CD14-positive monocyte (primary cell): ENCODE data around the gene IPO9. TPM values are rescaled to one million over a fixed set of nuclear protein-coding genes. Genes with fewer than 3 reads are reported as not detected.

ENCODE experiments used
- DNase-seq, 3 donors: peaks; one replicate each; pipeline ENCODE4 v3.0.0-alpha.2; 2011 to 2022
- H2AFZ ChIP-seq: 2 replicates; pipeline ENCODE4 v1.6.0; 2012; ENCODE audit warnings: mild to moderate bottlenecking, low read depth, low read length, inconsistent platforms; ENCODE audit not compliant: insufficient read depth, poor library complexity, severe bottlenecking
- H3K27ac ChIP-seq, 2 donors: 1 replicate in 1 of 2; 2 replicates in 1 of 2; pipeline ENCODE4 v1.5.1; 2012 to 2013; ENCODE audit warnings: low read length in 2 of 2, control low read depth in 1 of 2, inconsistent platforms in 1 of 2, low read depth in 1 of 2, mild to moderate bottlenecking in 1 of 2
- H3K27me3 ChIP-seq, 2 donors: one replicate each; pipeline versions ENCODE4 v1.6.0 to v1.6.1; 2011 to 2013; ENCODE audit warnings: low read length in 2 of 2; ENCODE audit not compliant: control insufficient read depth in 2 of 2, insufficient read depth in 2 of 2
- H3K36me3 ChIP-seq, 2 donors: replicated peaks in 1 of 2; 1 replicate in 1 of 2; 2 replicates in 1 of 2; pipeline versions ENCODE4 v1.5.1 to v1.6.1; 2012 to 2013; ENCODE audit warnings: low read length in 2 of 2, control low read depth in 1 of 2, inconsistent platforms in 1 of 2, mild to moderate bottlenecking in 1 of 2; ENCODE audit not compliant: insufficient read depth in 2 of 2, control insufficient read depth in 1 of 2
- H3K4me1 ChIP-seq, 2 donors: 1 replicate in 1 of 2; 2 replicates in 1 of 2; pipeline versions ENCODE4 v1.5.1 to v1.6.1; 2012 to 2013; ENCODE audit warnings: low read length in 2 of 2, control low read depth in 1 of 2, inconsistent platforms in 1 of 2, mild to moderate bottlenecking in 1 of 2, moderate library complexity in 1 of 2; ENCODE audit not compliant: insufficient read depth in 2 of 2, control insufficient read depth in 1 of 2
- H3K4me2 ChIP-seq: replicated peaks from 2 replicates; pipeline ENCODE3; 2012; ENCODE audit warnings: low read length, moderate library complexity, mild to moderate bottlenecking; ENCODE audit not compliant: poor library complexity, severe bottlenecking; ENCODE audit errors: extremely low read depth
- H3K4me3 ChIP-seq, 3 experiments: fragments of 200-600 bp in 1 of 3; sonication (generic) in 1 of 3; replicated peaks in 1 of 3; 1 replicate in 2 of 3; 2 replicates in 1 of 3; pipeline ENCODE4 v1.5.1; 2011 to 2013; ENCODE audit warnings: low read length in 3 of 3, mild to moderate bottlenecking in 3 of 3, control low read depth in 2 of 3, low read depth in 2 of 3, inconsistent platforms in 1 of 3, moderate library complexity in 1 of 3
- H3K79me2 ChIP-seq: 2 replicates; pipeline ENCODE4 v1.6.0; 2012; ENCODE audit warnings: mild to moderate bottlenecking, control low read depth, inconsistent platforms, low read length, moderate library complexity; ENCODE audit not compliant: insufficient read depth
- H3K9ac ChIP-seq: 2 replicates; pipeline ENCODE4 v1.6.0; 2017; ENCODE audit warnings: low read length, mild to moderate bottlenecking; ENCODE audit not compliant: insufficient read depth, poor library complexity, severe bottlenecking
- H3K9me3 ChIP-seq, 2 donors: replicated peaks in 1 of 2; 1 replicate in 1 of 2; 2 replicates in 1 of 2; pipeline versions ENCODE4 v1.5.1 to v1.6.1; 2012 to 2013; ENCODE audit warnings: low read length in 2 of 2, control low read depth in 1 of 2; ENCODE audit not compliant: control insufficient read depth in 1 of 2, insufficient read depth in 1 of 2
- H4K20me1 ChIP-seq: 2 replicates; pipeline ENCODE4 v1.6.0; 2012; ENCODE audit warnings: mild to moderate bottlenecking, low read length, control low read depth, moderate library complexity; ENCODE audit not compliant: insufficient read depth
- H3K27ac Mint-ChIP-seq, 7 donors: one replicate each; pipeline ENCODE4 v1.8.0; 2020; ENCODE audit warnings: mild to moderate bottlenecking in 7 of 7, mixed read lengths in 7 of 7, moderate library complexity in 6 of 7, inconsistent platforms in 2 of 7
- H3K27me3 Mint-ChIP-seq, 3 donors: one replicate each; pipeline ENCODE4 v1.8.0; 2021 to 2022; ENCODE audit warnings: low read depth in 3 of 3, mild to moderate bottlenecking in 3 of 3, mixed read lengths in 3 of 3, moderate library complexity in 3 of 3, inconsistent platforms in 1 of 3
- H3K36me3 Mint-ChIP-seq, 2 donors: one replicate each; pipeline ENCODE4 v1.8.0; 2020; ENCODE audit warnings: mixed read lengths in 2 of 2, inconsistent platforms in 1 of 2, mild to moderate bottlenecking in 1 of 2
- H3K4me1 Mint-ChIP-seq: one replicate; pipeline ENCODE4 v1.8.0; 2020; ENCODE audit warnings: mild to moderate bottlenecking, mixed read lengths
- H3K4me3 Mint-ChIP-seq, 2 donors: one replicate each; pipeline ENCODE4 v1.8.0; 2020; ENCODE audit warnings: mild to moderate bottlenecking in 2 of 2, mixed read lengths in 2 of 2, moderate library complexity in 1 of 2
- H3K9me3 Mint-ChIP-seq, 7 donors: one replicate each; pipeline ENCODE4 v1.8.0; 2020 to 2022; ENCODE audit warnings: mixed read lengths in 7 of 7, mild to moderate bottlenecking in 6 of 7, moderate library complexity in 6 of 7, inconsistent platforms in 2 of 7
- WGBS: methylation state at CpG from one replicate; pipeline ENCODE4 v1.1.5; 2013; ENCODE audit warnings: missing lambda C conversion rate; ENCODE audit not compliant: insufficient coverage; 5-methylcytosine and 5-hydroxymethylcytosine counted together
- intact Hi-C, 2 donors: fragments of 100-400 bp; cut with micrococcal nuclease; formaldehyde crosslinking; loops; one replicate each; pipeline versions ENCODE4 v1.15.0 to v1.15.1; 2023
- polyA plus RNA-seq, 3 donors: library from polyadenylated mRNA; depleted of rRNA in 1 of 3; unstranded in 2 of 3; stranded (reverse) in 1 of 3; fragments of 300-500 nt in 2 of 3; fragments of >200 nt in 1 of 3; fragmentation: Illumina TruSeq in 2 of 3; gene quantifications; 1 replicate in 2 of 3; 2 replicates in 1 of 3; pipeline ENCODE4 v1.2.3, GENCODE V29; 2012 to 2021
- TF ChIP-seq, protein P1 (sequence below): fragments of 200-600 bp; IDR thresholded peaks from one replicate; pipeline ENCODE4 v1.8.0; 2022; ENCODE audit warnings: antibody characterized with exemption, mild to moderate bottlenecking

Gene IPO9
- polyA plus RNA-seq, 3 donors: 11.3 to 12.6 (median 12.0) TPM

DNA sequence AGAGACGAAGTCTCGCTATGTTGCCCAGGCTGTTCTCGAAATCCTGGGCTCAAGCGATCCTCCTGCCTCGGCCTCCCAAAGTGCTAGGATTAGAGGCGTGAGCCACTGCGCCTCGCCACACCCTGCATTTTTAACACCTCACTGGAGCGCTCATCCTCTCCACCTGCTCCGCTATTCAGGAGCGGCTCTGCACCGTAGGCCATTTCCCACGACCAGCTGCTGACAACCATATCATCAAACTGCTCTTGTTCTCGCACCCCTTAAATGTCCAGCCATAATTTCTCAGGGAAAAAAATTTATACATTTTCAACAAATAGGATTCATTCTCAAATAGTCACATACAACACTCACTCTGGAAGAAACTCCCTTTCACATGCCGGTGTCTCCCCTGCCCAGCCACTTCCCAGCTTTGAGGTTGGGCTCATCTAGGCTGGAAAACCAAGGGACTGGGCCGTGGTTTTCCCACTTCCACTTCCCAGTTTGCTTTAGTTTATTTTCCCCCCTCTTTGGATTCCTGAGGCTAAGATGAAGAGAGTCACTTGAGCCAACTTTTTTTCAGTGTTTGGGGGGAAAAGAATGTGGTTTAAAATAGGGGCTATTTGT, 639 bp upstream of the IPO9 start:
- Mint-ChIP-seq H3K9me3 (peaks cover 0 to 3% (median 0%) of the 10 kb centered on the region in 7 donors), H3K27ac (peak overlapping the region in 1 of 7 donors; percentile 97), H3K36me3 (peaks cover 2 to 6% of the 10 kb centered on the region in 2 donors), H3K4me3 (peak overlapping the region in 1 of 2 donors; percentile 36), H3K27me3 (no peaks in the 10 kb centered on the region), H3K4me1 (peaks cover 37% of the 10 kb centered on the region)
- TF ChIP-seq, protein P1, sequence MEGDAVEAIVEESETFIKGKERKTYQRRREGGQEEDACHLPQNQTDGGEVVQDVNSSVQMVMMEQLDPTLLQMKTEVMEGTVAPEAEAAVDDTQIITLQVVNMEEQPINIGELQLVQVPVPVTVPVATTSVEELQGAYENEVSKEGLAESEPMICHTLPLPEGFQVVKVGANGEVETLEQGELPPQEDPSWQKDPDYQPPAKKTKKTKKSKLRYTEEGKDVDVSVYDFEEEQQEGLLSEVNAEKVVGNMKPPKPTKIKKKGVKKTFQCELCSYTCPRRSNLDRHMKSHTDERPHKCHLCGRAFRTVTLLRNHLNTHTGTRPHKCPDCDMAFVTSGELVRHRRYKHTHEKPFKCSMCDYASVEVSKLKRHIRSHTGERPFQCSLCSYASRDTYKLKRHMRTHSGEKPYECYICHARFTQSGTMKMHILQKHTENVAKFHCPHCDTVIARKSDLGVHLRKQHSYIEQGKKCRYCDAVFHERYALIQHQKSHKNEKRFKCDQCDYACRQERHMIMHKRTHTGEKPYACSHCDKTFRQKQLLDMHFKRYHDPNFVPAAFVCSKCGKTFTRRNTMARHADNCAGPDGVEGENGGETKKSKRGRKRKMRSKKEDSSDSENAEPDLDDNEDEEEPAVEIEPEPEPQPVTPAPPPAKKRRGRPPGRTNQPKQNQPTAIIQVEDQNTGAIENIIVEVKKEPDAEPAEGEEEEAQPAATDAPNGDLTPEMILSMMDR: no peak
- peaks cover 12 to 20% of the 10 kb centered on the region in 2 donors for H3K4me1 ChIP-seq
- peaks cover 26% of the 10 kb centered on the region for H4K20me1 ChIP-seq
- H3K4me2 ChIP-seq: no peak overlapping the region
- 93% methylated on average over 15 of the region's 16 CpGs for WGBS
- H3K9ac ChIP-seq: no peak overlapping the region
- no peaks in the 10 kb centered on the region for H3K36me3 ChIP-seq
- peaks cover 43% of the 10 kb centered on the region for H3K79me2 ChIP-seq
- H3K27ac ChIP-seq: no peak overlapping the region
- no peak for DNase-seq
- no peaks in the 10 kb centered on the region for H3K9me3 ChIP-seq
- H3K27me3 ChIP-seq: no peaks in the 10 kb centered on the region
- intact Hi-C loops: loop anchor here in 1 of 2 donors (5.0 kb wide), 2 partner anchors 54 to 129 kb away; partner anchors contain the start of gene TIMM17A
- no peak overlapping the region for H3K4me3 ChIP-seq
- no peak overlapping the region for H2AFZ ChIP-seq

DNA sequence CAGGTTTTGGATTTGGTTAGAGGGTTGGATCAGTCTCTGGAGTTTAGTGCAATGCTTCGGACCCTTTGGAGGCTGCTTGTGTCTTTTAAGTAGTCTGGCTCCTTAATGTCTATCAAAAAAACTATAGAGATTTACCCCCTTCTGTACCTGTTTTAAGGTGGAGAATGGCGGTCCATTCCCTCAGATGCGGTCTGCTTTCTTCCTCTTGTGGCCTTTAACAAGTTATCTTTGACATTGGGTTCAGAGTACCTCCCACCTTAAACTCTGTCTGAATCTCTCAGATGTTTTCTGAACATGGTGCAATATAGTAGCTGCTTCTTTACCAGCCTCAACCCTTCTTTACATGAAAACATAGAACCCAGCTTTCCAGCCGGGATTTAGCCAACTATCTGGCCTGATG, 2.4 kb downstream of the IPO9 start:
- H3K4me2 ChIP-seq: no peak overlapping the region
- peaks cover 0 to 3% (median 0%) of the 10 kb centered on the region in 7 donors for H3K9me3 Mint-ChIP-seq
- DNase-seq: no peak

More for the DNA sequence above, 2.4 kb downstream of the IPO9 start:
- intact Hi-C loops: no loop called here
- no peaks in the 10 kb centered on the region for H3K27me3 ChIP-seq
- H3K79me2 ChIP-seq: peaks cover 74% of the 10 kb centered on the region
- peaks cover 11 to 20% of the 10 kb centered on the region in 2 donors for H3K36me3 ChIP-seq
- no peak overlapping the region for H3K9ac ChIP-seq
- peaks cover 10 to 21% of the 10 kb centered on the region in 2 donors for H3K36me3 Mint-ChIP-seq
- no peak overlapping the region for H2AFZ ChIP-seq
- H3K4me1 Mint-ChIP-seq: peaks cover 37% of the 10 kb centered on the region
- H4K20me1 ChIP-seq: peaks cover 52% of the 10 kb centered on the region
- H3K4me1 ChIP-seq: peaks cover 12 to 20% of the 10 kb centered on the region in 2 donors
- no peaks in the 10 kb centered on the region for H3K9me3 ChIP-seq
- no peak overlapping the region for H3K27ac ChIP-seq
- H3K4me3 Mint-ChIP-seq: no peak overlapping the region
- H3K27ac Mint-ChIP-seq: no peak overlapping the region
- TF ChIP-seq, protein P1: no peak
- no peak overlapping the region for H3K4me3 ChIP-seq
- 100% methylated on average over 1 of the region's 4 CpGs for WGBS
- H3K27me3 Mint-ChIP-seq: no peaks in the 10 kb centered on the region
